Esophagus squamous epithelium (tissue), 4 donors: ENCODE data around the gene SETDB2.

Source experiments
- POLR2A ChIP-seq, 4 donors: fragments of 450-650 bp; IDR thresholded peaks; one replicate each; pipeline ENCODE4 v1.6.1; 2017; ENCODE audit warnings: antibody characterized with exemption in 4 of 4, mild to moderate bottlenecking in 4 of 4, moderate library complexity in 3 of 4
- TF ChIP-seq, protein P1 (sequence below), 6 experiments: fragments of 450-650 bp in 4 of 6; fragments of 200-600 bp in 2 of 6; sonication (generic) in 2 of 6; IDR thresholded peaks; one replicate each; pipeline ENCODE4 v1.5.1; 2016 to 2019; ENCODE audit warnings: antibody characterized with exemption in 6 of 6, mild to moderate bottlenecking in 4 of 6, moderate library complexity in 4 of 6

DNA sequence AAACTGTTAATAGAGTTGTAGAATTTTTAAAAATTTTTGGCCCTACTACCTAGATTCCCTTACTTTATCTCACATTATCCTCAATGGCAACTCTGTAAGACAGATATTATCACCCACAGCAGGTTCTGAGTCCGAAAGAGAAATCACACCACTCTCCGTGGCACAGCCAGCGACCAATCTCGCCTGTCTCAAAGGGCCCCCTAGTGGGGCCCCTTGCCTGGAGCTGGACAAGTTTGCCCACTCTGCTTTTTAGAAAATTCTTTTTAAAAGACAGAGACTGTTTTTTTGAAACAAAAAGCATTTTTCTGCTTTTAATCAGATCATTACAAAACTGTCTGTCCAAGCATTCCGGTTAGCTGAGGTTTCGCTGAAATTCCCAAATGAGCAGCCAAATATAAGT lies 73.4 kb downstream of the SETDB2 start:
- TF ChIP-seq POLR2A (IDR thresholded peaks at IDR 0.05): no peak
- TF ChIP-seq, protein P1, sequence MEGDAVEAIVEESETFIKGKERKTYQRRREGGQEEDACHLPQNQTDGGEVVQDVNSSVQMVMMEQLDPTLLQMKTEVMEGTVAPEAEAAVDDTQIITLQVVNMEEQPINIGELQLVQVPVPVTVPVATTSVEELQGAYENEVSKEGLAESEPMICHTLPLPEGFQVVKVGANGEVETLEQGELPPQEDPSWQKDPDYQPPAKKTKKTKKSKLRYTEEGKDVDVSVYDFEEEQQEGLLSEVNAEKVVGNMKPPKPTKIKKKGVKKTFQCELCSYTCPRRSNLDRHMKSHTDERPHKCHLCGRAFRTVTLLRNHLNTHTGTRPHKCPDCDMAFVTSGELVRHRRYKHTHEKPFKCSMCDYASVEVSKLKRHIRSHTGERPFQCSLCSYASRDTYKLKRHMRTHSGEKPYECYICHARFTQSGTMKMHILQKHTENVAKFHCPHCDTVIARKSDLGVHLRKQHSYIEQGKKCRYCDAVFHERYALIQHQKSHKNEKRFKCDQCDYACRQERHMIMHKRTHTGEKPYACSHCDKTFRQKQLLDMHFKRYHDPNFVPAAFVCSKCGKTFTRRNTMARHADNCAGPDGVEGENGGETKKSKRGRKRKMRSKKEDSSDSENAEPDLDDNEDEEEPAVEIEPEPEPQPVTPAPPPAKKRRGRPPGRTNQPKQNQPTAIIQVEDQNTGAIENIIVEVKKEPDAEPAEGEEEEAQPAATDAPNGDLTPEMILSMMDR (IDR thresholded peaks at IDR 0.05): no peak
